HG03196 (cell line): ENCODE data around the gene JSRP1.

Experiments
- ATAC-seq: cut with Tn5 transposase; IDR thresholded peaks from one replicate; pipeline ENCODE4 v1.9.1; 2021; ENCODE audit not compliant: unreplicated experiment

The JSRP1 gene

DNA sequence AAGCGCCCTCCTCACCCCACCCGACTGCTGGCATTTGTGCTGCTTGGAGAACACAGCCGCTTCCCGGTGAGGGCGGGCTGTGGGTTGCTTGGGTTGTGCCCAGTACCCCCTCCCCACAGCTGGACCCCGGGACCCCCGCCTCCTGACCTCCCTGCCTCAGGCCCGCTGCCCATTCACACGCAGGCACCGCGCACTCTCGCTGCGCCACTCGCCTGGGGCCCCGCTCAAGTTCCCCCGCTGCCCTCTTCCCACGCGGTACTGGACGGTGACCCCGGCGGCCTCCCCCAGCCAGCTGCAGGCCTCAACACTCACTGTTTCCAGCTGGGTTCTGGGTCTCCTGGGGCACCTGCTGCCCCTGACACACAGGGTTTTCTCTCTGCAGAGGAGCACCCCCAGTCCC, 36.5 kb downstream of the JSRP1 start:
- no peak for ATAC-seq

DNA sequence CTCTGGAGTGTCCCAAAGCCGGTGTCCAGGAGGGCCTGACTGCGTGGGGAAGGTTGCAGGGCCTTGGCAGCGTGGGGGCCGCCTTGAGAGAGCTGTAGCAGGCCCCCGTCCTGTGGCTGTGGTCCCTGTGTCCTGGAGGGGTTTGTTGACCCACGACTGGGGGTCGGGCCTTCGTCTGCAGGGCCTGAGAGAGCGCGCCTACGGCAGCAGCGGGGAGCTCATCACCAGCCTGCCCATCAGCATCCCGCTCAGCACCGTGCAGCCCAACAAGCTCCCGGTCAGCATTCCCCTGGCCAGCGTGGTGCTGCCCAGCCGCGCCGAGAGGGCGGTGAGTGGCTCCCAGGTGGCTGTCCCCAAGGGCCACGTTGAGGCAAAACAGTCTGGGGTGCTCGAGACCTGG, 38.6 kb downstream of the JSRP1 start:
- ATAC-seq = no peak

DNA sequence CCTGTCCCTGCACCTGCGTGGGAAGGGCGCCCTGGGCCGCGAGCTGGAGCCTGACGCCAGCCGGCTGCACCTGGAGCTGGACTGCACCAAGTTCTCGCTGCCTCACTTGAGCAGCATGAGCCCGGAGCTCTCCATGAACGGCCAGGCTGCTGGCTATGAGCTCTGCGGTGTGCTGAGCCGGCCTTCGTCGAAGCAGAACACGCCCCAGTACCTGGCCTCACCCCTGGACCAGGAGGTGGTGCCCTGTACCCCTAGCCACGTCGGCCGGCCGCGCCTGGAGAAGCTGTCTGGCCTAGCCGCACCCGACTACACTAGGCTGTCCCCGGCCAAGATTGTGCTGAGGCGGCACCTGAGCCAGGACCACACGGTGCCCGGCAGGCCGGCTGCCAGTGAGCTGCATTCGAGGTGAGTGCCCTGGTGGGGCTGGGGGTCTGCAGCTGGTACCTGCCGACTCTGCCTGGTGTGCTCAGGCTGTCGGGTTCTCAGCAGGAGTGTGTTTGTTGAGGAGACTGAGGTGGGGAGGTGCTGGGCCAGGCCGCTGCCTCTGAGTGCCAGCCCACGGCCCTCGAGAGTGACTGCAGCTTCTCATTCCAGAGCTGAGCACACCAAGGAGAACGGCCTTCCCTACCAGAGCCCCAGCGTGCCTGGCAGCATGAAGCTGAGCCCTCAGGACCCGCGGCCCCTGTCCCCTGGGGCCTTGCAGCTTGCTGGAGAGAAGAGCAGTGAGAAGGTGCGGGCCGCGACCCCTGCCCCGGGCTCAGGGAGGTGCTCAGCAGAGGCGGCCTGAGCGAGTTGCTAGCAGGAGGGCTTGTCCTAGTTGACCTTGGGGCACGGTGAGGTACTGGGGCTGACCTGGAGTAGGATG, 39.6 kb downstream of the JSRP1 start:
- no peak for ATAC-seq

DNA sequence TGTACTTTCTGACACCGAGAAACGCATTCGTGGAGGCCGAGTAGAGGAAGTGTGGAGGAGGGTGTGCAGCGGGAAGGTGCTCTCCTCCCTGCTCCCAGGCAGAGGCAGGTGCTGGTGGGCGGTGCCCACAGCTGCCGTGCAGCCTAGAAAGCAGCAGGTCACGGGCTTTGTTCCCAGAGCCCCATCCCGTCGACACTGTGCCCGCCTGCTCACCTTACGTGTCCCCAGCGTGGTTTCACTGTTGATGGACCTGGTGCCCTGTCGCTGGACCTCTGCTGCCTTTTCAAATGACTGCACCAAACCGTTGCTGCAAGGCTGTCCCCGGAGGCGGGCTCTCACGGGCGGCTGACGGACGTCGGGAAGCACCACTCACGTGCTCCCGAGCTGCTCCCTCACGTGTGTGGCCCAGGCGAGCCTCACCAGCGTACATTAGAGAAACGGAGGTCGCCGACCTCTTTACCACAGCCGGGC, 40.9 kb downstream of the JSRP1 start:
- ATAC-seq = no peak

DNA sequence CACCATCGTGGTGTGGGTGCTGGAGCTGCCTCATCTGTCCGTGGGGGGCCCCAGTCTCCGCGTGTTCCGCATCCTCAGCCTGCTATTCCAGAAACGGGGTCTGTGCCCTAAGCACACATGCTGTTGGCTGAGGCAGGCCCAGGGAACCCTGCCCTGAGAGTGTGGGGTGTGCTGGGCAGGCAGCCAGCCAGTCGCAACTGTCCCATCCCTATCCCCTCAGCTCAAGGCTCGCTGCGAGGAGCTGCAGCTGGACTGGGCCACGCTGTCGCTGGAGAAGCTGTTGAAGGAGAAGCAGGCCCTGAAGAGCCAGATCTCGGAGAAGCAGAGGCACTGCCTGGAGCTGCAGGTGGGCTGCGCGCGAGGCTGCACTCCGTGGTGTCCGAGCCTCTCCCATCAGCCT, 42.0 kb downstream of the JSRP1 start:
- ATAC-seq = no peak

DNA sequence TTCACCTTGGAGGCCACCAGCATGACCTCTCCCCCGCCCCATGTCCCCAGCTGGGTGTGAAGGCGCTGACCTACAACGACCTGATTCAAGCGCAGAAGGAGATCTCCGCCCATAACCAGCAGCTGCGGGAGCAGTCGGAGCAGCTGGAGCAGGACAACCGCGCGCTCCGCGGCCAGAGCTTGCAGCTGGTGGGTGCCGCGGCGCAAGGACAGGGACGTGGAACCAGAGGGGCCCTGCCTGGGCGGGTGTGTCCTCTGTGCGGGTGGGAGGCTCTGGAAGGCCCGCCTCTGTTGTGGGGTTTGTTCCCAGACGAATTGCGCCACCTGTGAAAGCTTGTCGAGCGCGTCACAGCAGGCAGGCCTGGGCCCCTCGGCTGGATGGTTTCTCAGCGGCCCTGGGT, 42.4 kb downstream of the JSRP1 start:
- ATAC-seq = no peak

DNA sequence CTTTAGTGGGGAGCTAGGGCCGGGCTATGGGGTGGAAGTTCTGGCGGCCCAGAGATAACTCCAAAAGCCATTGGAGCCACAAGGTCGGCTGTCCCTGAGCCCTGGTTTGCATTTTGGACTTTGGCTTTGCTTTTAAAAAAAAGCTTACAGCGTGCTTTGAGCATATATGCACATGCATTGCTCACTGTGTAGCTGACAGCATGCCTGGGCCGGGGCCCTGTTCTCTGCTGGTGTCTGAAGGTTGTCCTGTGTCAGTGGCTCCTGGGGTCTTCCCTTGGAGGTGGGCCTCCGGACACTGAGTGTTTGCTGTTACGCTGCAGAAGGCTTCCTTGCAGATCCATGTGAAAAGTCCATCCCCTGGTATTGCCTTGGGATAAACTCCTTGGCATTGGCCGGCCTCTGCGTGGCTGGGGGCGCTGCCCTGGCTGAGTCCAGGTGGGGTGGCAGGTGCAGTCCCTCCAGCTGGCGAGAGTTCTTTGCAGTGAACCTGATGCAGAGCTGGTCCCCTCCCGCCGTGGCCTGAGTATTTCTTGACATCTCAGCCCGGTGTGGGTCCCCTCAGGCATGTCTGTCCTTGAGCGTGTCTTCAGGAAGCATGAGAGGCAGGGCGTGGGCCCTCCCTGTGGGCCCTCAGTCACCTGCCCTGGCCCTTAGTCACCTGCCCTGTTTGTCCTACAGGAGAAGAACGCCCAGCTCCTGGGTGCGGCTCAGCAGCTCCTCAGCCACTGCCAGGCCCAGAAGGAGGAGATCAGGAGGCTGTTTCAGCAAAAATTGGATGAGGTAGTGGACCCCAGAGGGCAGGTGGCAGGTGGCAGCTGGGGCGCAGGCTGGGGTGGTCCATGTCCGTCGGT, 43.1 kb downstream of the JSRP1 start:
- no peak for ATAC-seq

DNA sequence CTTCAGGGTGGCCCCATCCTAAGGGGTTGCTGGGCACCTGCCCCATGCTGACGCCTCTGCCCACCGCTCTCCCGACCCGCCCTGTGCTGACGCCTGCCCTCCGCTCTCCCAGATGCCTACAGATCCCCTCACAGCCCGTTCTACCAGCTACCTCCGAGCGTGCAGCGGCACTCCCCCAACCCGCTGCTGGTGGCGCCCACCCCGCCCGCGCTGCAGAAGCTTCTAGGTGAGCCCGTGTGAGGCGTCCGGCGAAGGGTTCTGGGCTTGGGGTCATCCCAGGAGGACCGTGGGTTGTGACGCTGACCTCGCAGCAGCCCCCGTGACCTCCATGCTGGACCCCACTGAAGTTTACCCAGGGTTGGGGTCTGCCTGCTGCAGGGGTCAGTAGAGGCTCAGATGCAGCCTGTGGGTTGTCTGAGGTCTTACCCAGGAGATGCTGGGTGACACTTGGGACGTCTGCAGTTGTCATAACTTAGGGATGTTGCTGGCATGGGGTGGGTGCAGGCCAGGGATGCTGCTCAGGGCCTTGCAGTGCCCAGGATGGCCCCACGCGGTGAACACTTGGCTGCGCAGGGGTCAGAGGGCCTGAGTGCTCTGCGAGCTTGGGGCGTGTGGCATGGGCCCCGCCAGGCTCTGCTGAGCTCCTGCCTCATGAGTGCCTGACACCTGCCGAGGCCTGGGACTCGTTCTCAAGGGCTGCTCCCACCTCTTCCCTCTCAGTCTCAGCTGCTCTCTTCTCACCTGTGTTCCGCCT, 45.1 kb downstream of the JSRP1 start:
- no peak for ATAC-seq

DNA sequence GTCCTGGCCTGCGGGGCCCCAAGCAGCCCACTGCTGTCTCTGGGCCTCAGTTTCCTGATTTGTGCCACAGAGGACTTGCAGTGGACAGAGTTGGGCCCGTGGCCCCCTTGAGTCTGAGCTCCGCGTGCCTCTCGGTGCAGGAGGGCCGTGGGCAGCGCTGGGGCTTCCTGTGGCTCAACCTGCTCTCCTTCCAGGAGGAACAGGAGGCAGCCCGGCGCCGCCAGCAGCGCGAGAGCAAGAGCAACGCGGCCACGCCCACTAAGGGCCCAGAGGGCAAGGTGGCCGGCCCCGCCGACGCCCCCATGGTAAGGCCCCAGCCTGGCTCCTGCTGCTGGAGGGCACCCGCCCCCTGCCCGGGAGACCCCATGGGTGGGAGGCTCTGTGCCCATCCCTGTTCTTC, 46.0 kb downstream of the JSRP1 start:
- no peak for ATAC-seq

DNA sequence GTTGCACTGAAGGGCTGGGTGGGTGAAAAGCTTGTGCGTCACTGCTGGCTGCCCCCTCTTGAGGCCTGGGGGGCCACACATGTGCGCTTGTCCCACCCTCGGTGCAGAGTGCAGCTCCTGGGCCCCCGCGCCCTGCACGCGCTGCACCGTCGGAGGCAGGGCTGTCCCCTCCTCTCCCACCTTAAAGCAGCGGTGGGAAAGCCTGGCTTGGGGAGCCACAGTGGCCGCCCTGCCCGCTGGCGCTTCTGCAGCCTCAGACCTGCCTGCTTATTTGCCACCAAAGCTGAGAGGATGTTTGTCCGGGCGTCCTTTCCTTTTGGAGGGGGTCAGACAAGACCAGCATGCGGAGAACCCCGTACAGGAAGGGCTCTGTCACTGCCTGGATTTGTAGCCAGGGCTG, 46.8 kb downstream of the JSRP1 start:
- no peak for ATAC-seq

DNA sequence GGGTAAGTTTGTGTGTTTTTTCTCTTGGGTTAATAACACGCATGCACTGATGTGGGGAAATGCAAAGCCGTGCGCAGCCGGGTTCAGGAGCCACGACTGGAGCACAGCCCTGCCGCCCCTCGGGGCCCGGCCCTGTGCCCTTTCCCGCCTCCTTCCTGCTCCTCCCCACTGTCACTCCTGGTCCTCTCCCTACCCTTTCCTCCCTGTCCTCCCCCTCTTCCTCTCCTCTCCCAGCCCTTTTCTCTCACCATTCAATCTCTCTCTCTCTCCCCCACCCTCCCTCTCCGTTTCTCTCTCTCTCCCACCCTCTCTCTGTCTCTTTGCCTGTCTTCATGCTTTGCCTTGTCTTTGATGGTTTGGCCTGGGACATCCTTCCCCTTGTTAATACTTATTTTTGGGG, 47.2 kb downstream of the JSRP1 start:
- ATAC-seq = no peak

DNA sequence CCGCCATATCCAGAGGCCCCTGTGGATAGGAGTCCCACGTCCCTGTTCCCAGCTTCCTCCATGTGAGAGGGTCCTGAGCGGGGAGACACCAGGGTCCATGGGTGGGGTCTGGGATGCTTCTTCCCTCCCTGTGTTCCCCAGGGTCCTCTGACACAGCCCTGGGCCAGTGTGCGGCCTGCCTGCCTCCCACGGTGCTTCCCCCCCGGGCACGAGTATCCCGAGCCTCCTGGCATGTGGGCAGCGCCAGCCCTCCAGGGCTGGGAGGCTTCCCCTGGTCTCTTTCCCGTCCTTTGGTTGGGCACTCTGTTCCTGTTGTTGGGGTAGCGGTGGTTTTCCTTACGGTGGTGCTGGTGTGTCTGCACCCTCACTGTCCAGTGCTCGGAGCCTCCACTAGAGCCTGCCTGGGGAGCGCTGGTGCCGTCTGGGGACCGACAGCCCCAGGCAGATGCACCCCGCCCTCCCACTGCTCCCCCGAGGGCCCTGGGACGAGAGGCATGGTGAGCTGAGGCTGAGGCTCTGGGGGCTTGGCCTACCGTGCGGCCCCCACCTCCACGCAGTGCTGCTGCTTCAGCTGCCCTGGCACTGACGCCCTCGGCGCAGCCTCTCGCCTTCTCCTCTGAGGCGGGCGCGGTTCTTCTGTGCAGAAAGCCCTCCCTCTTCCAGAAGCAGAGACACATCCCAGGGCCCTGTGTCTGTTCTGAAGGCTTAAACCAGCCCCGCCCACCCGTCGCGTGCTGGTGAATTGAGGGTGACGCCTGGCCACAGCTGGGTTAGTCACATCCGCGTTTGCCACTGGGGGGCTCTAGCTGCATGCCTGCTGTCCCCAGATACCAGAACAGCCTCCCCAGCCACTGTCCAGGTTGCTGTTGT, 48.0 kb downstream of the JSRP1 start:
- no peak for ATAC-seq

DNA sequence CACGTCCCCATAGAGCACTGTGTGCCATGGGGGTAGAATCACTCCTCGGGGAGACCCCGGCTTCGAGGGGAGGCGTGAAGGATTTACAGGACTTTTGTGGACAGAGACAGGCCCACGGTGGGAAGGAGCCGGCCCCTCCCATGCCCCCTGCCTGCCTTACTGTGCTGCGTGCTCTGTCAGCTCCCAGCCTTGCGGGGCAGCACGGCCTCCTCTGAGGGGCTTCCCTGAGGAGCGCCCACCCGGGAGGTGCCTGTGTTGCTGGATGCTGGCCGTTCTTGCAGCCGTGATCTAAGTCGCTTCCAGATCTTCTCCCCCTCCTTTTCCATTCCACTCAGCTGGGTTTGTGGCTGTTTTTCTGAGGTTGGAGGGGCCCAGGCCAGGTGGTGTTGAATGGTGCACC, 49.2 kb downstream of the JSRP1 start:
- ATAC-seq = no peak

DNA sequence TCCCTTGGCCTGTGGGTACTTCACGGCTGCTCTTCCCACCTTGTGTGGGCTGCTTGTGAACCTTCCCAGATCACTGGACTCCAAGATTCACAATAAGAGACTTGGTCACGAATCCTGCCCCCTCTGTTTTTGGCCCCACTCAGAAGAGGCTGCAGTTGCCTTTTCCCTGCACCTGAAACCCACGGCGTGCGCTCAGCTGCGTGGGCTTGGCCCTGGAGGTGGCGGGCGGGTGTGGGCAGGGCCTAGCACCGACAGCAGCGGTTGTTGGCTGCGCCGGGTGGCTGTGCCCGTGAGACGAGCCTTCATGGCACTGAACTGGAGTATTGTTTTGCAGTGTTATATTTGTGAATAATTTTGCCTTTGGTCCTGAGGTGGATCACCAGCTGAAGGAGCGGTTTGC, 53.9 kb downstream of the JSRP1 start:
- no peak for ATAC-seq
